GM18520 (cell line): ENCODE measurements around the gene TMEM132D.

Source experiments
- ATAC-seq: cut with Tn5 transposase; IDR thresholded peaks from one replicate; pipeline ENCODE4 v1.9.1; 2021; ENCODE audit not compliant: unreplicated experiment

Gene TMEM132D

DNA sequence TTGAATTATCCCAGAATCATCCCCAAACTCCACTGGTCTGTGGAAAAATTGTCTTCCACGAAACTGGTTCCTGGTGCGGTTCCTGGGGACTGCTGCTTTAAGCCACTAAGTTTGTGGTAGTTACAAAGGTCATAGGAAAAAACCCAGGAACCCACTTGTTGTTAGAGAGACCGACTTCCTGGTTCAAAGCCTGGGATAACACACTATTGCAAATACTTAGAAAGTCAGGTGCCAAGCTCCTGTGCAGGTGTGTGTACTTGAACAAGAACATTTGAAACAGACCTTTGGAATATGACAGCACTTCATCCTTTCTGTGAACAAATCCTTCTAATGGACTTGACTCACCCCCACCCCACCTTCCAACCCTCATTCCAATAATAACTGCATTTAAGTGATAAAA, 530.9 kb downstream of the TMEM132D start:
- no peak for ATAC-seq

DNA sequence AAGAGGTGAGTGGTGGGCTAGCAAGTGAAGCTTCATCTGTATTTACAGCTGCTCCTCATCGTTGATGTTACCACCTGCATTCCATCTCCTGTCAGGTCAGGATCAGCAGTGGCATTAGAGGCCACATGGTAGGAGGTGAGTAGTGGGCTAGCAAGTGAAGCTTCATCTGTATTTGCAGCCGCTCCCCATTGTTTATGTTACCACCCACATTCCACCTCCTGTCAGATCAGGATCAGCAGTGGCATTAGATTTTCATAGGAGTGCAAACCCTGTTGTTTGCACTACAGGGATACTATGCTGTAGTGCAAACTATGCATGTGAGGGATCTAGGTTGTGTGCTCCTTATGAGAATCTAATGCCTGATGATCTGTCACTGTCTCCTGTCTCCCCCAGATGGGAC, 531.5 kb downstream of the TMEM132D start:
- no peak for ATAC-seq

DNA sequence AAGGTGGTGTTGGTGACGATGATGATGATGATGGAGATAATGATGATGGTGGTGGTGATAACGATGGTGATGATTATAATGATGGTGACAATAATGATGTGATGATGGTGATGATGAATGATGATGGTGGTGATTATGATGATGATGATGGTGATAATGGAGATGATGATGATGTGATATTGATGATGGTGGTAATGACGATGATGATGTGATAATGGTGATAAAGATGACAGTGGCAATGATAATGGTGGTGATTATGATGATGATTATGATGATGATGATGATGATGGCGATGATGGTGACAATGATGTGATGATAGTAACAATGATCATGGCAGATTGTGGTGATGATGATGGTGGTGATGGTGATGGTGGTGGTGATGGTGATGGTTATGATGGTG, 532.6 kb downstream of the TMEM132D start:
- no peak for ATAC-seq

DNA sequence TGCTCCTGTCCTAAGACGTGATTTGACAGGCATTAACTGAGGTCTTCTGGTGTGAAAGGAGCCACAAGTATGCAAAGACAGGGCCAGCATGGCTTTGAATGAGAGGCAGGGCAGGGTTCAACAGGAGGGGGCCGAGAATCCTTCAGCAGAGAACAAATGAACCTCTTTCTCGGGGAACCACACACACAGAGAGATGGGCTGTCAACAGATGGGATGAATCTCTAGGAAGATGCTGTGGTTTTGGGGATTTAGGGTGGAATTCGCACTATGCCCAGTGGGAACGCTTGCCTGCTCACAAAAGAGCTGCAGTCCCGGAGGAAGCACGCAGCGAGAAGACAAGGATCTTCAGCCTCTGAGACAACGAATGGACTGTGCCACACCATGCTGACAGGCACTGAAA, 537.2 kb downstream of the TMEM132D start:
- no peak for ATAC-seq

DNA sequence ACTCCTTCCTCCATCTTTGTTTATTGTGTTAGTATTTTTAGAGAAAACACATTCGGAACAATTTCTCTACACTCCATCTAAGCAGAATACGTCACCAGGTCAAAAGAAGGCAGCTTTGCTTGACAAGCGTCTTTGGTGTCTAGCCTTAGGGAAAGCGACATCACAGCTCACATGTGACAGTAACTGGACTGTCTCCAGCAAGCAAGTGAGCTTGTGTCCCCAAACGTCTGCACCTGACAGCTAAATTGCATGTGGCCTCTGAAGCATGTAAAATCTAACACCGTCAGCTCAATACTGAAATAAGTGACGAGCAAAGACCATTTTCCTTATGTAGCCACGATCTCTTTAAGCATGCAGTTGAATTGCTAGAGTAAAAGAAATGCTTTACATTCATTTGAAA, 540.8 kb downstream of the TMEM132D start:
- no peak for ATAC-seq

DNA sequence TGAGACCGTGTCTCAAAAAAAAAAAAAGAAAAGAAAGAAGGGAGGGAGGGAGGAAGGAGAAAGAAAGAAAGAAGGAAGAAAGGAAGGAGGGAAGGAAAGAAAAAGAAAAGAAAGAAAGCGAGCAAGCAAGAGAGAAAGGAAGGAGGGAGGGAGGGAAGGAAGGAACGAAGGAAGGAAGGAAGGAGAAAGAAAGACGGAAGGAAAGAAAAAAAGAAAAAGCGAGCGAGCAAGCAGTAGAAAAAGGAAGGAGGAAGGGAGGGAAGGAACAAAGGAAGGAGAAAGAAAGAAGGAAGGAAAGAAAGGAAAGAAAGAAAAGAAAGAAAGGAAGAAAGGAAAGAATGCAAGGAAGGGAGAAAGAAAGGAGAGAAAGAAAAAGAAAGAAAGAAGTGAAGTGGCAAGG, 546.6 kb downstream of the TMEM132D start:
- no peak for ATAC-seq

DNA sequence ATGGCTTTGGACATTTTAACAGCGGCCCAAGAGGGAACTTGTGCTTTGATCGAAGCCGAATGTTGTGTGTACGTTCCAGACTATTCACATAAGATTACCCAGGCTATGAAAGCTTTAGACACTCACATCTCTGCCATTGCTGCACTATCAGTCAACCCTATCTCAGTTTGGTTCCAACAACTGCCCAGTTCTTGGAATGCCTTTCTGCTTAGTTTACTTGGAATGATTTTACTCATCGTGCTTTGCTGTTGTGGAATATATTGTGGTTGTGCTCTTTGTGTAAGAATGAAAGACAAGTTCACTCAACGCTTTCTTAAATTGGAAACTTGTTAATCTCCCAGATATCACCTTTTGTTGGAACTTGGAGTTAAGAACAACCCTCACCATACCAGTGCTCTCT, 552.3 kb downstream of the TMEM132D start:
- ATAC-seq, result no peak

DNA sequence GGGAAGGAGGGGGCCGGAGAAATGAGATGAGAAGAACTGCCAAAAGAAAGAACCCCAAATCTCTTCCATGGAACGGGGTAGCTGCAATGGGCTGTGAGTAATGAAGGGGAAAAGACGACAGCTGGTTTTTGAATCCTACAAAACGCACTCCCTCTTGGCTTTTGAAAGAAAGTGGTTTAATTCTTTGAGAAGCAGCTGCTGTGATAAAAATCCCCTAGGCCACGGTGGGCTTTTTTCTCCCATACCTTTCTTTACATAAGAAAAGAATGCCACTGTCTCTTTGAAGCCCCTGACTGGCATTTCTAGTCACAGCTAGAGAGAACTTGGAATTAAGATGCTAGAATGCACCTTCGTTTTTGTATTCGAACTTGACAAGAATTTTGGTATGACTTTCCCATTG, 564.5 kb downstream of the TMEM132D start:
- no peak for ATAC-seq

DNA sequence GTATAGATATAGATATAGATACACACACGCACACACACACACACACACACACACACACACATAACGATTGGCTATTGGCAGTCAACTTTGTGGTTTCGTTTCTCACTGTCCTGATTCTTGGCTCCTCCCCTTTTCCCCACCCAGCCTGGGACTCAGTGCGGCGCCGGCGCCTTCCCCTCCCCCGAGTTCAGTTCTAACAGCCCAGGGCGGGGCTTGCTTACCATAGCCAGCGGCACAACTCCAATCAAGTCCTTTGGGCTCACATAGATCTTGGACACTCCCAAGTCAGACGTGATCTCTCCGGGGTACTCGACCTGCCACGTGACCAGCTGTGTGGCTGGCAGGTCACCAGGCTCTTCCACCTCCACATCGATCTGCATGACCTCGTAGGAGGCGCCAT, 566.4 kb downstream of the TMEM132D start:
- ATAC-seq, result no peak

DNA sequence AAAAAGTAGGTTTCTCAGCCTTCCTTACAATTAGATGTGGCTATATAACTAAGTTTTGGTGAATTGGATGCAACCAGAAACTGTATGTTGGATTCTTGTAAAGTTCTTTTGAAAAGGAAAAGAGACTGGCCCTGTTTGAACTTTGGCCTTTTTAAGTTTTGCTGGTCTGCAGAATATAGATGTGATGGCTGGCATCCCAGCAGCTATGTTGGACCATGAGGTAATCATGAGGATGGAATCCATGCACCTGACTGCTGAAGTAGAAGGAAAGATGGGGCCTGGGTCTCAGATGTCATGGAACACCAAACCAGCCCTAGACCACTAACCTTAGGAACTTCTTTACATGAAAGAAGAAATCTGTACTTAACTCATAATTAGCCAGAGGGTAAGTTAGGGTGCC, 568.1 kb downstream of the TMEM132D start:
- ATAC-seq, result no peak

DNA sequence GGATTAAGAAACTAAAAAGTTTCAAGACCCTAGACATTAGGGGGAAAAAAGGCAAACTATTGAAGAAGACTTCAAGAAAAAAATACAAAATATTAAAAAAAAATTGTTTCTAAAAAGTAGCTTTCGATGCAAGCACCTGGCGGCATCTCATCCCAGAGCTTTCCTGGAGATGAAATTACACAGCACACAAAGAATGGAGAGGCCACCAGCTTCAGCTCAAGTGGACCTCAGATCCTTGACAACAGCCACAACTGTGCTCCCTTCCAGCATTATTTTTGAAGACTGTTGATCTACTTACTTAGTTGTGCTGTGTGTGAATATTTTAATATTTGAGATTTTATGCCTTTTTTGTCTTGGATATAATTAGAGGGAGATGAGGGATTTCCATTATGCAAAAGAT, 571.5 kb downstream of the TMEM132D start:
- ATAC-seq, result no peak

DNA sequence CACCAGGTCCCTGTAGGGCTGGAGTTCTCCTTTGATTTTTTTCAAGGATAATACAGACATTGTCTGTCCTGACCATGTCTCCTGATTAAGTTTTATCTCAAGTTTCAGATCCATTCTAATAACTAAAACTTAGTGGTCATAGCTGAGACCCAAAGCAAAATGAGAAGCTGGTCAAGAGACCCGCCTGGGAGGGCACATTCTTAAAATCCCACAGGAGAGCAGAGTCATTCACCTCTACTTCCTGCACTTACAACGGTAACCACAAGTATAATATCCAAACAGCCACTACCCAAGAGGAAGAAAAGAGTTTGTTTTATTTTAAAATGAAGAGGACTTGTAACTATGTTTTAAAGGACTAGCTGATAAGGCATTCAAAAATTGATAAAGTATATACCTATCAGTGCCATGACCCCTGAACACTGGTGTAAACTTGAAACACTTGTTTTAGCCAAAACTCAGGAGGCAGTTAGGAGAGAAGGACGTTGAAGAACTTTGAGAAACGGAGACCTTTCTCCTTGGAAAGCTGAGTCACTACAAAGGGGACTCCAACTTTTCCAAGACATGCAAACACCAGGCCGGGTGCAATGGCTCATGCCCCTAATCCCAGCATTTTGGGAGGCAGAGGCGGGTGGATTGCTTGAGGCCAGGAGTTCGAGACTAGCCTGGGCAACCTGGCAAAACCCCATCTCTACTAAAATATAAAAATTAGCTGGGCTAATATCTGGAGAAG, 572.3 kb downstream of the TMEM132D start:
- ATAC-seq, result no peak

DNA sequence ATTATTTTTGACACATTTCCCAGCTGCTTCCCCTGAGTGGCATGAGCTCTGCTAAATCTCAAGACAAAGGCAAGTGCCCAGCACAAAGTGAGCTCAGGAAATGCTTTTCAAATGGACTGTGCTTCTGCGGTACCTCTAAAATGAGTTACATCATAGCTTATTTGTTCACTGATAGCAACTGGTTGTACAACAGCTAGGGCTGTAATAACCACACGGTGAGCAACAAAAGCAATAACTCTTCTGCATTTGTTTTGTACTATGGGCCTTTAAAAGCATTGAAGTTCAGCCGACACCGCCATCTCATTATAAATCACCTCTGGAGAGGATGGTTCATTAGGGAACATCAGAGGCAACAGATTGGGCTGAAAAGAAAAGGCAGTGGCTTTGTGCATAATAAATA, 575.6 kb downstream of the TMEM132D start:
- ATAC-seq, result no peak

DNA sequence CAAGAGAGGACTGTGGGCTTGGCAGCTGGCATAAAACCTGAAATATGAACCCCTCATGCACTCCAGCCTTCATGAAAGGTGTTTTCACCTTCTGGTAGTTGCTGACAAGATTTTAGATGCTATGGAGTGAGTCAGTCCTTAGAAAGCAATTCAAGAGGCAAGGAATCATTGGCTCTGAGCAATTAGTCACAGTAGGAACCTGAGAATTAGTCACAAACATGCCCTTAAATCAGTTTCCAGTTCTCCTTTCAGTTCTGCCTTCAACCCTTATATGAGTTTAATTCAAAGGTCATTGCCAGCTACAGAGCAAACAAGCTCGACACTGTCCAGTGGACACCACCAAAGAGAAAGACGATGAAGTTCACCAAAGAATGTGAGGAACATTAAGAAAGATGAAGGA, 578.3 kb downstream of the TMEM132D start:
- no peak for ATAC-seq

DNA sequence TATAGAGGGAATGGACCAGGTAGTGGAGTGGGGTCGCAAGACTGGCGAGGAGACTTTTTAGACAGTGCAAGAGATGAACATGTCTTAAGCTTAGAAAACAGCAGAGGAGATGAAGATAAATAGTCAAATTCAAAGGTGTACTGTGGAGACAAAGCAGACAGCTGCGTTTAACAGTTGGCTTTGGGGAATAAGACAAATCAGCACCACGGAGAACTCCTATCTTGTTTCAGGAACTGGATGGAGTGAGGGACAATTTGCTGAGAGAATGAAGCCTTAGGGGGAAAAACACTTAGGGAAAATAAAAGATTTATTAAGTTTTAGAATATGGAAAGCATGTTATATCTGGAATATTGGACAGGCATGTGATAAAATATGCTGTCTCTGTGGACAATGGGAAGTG, 591.8 kb downstream of the TMEM132D start:
- ATAC-seq, result no peak

DNA sequence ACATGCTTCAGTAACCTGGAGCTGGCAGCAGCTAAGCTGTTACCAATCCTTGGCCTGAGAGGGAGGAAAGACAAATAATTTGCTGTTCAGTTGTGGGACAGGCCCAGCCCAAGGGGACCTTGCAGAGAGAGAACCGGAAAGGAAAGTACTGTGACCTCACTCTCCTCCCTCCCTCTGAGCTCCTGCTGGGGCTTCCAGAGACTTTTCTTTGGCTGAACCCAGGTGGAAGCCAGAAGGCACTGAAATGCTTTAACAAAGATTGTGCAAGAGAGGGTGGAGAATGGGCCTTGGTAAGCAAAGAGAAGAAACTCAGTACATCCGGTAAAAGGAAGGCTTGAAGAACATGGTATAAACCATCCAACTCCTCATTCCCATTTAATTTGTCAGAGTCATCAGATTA, 593.5 kb downstream of the TMEM132D start:
- ATAC-seq, result no peak

DNA sequence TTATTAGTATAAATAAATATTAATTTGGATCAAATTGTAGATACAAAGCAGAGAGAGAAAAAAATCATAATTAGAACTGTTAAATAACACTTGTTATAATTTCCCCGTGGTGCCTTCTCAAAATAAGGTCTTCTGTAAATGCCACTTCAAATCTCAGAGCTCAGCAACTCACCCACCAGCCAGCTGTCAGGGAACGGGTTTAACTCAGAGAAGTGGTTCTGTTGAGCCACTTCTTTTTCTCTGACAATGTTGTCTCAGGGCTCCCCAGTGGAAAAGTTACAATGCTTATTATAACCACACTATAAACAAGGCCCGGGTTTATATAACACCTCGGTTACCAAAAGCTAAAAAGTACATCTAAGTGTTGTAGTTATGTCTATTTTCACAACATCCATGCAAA, 598.0 kb downstream of the TMEM132D start:
- no peak for ATAC-seq

DNA sequence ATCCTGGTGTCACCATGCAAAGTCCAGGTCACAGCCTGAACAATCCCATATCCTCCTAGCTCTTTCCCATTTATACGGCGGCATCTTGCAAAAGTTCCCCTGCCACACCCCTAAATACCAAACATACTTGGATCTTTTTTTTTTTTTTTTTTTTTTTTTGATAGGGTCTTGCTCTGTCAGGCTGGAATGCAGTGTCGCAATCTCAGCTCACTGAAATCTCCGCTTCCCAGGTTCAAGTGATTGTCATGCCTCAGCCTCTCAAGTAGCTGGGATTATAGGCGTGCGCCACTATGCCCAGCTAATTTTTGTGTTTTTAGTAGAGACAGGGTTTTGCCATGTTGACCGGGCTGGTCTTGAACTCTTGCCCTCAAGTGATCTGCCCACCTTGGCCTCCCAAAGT, 599.3 kb downstream of the TMEM132D start:
- no peak for ATAC-seq

DNA sequence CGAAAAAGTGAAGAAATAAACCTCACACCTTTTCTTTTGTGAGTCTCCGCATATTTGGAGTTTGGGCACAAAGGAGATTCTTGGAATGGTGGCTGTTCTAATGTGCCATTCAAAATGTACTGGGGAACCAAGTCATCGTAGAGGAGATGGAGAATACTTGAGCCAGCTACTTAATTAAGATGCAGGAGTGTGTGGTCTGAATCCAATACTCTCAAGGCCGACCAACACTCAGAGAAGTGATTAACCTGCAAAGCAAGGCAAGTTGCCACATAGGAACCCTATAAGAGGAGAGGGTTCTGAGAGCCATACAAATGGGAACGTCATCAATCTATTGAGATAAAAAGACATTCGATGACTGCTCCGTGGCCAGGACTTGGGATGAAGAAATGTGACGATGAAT, 603.8 kb downstream of the TMEM132D start:
- no peak for ATAC-seq

DNA sequence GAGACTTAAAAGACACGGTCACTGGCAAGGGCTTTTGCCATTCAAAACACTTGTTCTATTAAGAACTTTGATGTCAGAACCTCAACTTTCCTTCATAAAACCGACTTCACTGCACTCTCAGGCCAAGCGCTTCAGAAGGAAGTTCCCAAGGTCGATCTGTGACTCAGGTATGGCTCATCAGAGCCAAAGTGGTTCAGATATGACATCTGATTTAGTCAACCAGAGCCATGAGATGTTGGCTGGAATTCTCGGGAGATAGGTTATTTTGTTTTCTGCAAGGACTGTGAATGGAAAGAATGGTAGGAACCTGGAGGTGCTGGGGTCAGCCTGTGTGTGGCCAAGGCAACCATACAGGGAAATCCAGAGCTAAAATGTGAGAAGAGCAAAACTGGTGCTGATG, 604.9 kb downstream of the TMEM132D start:
- no peak for ATAC-seq

DNA sequence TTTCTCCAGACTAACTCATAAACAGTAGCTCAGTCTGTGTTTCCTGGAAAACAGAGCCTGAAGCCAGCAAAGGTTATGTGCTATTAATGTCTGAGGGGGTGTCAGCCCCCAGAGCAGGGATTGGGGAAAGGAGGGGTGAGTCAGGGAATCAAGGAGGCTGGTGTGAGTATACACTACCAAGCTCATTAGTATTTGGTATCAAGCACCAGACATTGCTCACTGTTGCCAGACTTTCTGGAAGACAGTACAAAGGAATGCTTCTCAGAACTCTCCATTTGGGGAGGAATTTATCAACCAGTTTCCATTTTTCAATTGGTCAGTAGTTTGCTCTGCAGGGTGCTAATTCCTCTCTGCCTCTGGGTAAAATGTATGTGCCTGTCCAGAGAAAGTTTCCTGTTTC, 607.2 kb downstream of the TMEM132D start:
- ATAC-seq, result no peak

DNA sequence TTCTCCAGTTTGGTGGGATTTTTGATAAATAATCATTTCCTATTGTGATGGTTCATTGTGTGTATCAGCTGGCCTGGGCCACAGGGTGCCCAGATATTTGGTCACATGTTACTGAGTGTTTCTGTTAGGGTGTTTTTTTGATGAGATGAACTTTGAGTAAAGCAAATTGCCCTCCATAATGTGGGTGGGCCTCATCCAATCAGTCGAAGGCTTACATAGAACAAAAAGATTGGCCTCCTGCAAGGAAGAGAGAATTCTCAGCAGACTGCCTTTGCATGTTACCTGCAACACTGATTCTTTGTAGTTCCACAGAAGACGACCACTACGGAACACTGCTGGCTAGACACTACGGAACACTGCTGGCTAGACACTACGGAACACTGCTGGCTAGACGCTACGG, 609.0 kb downstream of the TMEM132D start:
- no peak for ATAC-seq

DNA sequence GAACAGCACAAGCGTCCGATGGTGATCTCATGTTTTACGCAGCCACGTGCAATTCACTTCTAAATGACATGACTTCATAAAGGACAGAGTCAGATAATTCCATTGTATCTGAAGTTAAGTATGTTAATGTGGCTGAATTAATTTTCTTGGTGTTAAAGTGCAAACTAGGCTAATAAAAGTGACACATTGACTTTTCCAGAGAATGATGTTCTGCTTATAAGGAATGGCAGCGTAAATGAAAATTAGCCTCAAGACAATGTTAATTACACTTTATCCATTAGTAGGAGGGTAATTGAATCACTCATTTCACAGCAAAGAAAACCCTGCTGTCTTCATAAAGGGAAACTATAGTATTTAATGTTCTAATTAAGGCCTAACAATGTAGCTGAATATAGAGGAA, 624.1 kb downstream of the TMEM132D start:
- no peak for ATAC-seq
